ENCODE results near the gene PNLIPRP2. TPM values are rescaled to one million over a fixed set of nuclear protein-coding genes. Genes with fewer than 3 reads are reported as not detected.

The PNLIPRP2 gene
- not detected for total RNA-seq
- long read RNA-seq = 0 reads

DNA sequence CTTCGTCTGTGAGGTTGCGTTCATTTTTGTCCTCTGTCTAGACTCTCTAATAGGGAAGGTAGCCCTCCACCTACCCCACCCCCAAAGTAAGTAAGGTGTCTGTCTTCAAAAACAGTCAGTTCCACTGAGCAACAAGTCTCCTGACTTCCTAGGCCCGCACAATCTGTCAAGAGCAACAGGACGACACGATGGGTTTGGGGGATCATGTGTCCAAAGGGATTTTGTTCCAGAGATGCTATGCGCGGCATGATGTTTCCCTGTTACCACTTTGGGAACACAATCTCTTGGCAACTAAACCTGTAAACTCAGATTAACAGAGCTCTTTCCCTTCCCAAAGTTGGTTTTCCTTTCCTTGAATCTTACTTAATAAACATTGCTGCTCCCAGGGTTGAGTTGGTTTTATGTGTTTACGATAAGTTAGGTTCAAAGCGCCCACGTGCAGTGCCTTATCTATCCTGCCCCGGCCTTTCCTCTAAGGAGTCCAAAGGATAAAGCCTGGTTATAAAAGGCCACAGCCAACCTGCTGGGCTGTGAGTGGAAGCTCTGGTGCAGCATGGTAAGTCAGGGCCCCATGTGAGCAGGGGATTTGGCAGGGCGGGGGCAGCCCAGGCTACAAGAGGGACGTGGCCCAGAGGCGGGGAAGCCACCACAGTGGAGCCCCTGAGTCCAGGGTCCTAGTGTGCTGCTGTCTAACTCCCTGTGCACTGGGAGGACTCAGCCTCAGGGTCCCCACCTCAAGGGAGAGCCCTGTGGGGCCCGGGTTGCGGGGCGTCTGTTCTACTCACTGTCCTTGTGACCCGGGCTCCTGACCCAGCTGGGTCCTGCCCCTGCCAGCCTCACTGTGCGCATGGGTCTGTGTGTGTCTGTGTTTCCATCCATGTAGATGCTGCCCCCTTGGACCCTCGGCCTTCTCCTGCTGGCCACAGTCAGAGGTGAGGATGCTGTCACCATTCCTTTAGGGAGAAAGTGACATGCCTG is at the start of gene PNLIPRP2:
Gene PNLIPRP2 (plus strand): TSS at position 531 of the 978 bp plus-strand sequence.
- intact Hi-C loops (cut with DNase I) = no loop called here
- DNase-seq (ENCODE audit: low spot score) = no peak

DNA sequence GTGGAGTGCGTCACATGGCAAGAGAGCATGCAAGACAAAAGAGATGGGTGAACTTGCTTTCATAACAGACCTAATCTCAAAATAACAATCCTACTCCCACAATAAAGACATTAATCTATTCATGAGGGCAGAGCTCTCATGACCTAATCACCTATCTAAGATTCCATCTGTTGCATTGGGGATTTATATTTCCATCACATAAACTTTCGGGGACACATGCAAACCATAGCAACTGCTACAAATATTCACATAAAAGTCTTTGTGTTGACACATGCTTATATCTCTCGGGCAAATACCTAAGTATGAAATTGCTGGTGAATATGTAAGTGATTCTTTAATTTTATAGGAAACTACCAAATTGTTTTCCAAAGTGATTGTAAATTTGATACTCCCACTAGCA is 46.0 kb upstream of the PNLIPRP2 start:
- intact Hi-C loops (cut with DNase I) = no loop called here
- no peak for DNase-seq (ENCODE audit: low spot score)

DNA sequence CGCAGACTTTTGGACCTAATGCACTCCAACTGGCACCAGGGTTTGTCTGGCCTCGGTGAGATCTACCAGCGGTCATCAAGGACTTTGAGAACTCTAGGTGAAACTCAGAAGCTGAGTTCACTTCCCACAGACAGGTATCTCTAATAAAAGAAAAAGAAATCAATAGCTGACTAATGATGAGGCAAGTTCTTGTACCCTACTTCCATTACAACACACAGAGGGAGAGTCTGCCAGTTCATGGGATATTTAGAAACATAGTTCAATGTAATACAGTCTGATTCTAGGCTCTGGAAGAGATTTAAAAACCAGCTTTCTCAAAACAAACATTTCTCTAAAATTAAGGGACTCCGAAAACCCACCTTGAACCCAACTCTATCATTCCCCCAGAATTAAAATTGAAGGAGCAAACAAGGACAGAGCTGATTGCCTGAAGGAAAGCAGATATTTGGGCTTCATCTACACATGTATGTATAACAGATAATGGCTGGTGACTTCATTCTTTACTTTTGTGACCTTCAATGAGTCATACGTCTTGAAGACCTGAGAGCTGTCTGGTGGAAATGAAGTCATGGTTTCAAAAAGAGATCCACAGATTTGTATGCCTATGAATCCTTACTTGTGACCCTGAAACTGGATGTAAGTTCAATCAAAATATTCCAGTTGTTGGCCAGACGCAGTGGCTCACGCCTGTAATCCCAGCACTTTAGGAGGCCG is 32.7 kb upstream of the PNLIPRP2 start:
- no peak for DNase-seq (ENCODE audit: low spot score)
- intact Hi-C loops (cut with DNase I) = no loop called here

GRCh38 chr10:116588995-116589394 is 31.8 kb upstream of the PNLIPRP2 start:
- intact Hi-C loops (cut with DNase I) = no loop called here
- no peak for DNase-seq (ENCODE audit: low spot score)

GRCh38 chr10:116589926-116590325 is 30.8 kb upstream of the PNLIPRP2 start:
- intact Hi-C loops (cut with DNase I) = no loop called here
- no peak for DNase-seq (ENCODE audit: low spot score)

GRCh38 chr10:116590590-116591444 is 29.9 kb upstream of the PNLIPRP2 start, which contains the start of gene PNLIPRP1:
PNLIPRP1 (plus strand) TSS chr10:116590959; CDS start chr10:116591130, 171 bp downstream.
- DNase-seq (ENCODE audit: low spot score) = no peak
- intact Hi-C loops (cut with DNase I) = no loop called here

DNA sequence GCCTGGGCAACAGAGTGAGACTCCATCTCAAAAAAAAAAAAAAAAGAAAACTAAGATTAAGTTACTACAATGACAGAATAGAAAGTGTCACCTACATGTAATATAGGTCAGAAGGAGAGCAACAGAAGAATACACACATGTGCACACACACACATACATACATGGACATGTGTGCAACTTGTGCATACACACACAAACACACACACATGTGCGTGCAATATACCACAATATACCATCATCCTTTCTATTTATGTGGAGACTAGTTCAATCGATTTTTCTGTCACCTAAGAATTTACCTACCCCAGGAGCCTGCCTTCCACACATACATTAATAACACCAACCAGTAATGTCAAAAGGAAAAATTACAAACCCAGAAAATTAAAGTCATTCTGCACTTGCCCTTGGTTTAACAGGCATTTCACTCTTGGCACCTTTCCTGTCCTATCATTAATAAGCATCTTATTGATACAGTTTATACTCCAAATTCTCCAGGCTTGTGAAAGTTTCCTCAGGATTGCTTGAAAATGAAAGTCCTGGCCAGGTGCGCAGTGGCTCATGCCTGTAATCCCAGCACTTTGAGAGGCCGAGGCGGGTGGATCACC is 27.5 kb upstream of the PNLIPRP2 start:
- intact Hi-C loops (cut with DNase I) = no loop called here
- DNase-seq (ENCODE audit: low spot score) = no peak

DNA sequence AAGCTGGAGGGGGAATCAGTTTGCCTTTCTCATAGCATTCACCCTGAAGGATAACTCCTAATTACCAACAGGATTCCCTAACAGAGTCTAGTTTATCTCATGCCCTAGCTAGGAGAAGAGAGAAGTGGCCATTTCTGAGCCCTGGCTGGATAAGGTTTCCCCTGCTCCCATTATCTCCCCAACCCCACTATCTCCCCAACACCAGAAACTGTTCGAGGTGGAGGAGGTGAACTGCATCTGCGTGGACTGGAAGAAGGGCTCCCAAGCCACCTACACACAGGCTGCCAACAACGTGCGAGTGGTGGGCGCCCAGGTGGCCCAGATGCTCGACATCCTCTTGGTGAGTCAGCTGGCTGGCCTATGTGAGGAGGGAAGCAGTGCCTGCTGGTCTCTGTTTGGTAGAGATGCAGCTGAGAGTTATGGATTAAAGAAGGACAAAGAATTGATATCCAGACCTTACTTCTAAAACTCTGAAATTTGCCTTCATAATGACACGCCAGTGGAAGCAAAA is 26.2 kb upstream of the PNLIPRP2 start:
- intact Hi-C loops (cut with DNase I) = no loop called here
- no peak for DNase-seq (ENCODE audit: low spot score)

DNA sequence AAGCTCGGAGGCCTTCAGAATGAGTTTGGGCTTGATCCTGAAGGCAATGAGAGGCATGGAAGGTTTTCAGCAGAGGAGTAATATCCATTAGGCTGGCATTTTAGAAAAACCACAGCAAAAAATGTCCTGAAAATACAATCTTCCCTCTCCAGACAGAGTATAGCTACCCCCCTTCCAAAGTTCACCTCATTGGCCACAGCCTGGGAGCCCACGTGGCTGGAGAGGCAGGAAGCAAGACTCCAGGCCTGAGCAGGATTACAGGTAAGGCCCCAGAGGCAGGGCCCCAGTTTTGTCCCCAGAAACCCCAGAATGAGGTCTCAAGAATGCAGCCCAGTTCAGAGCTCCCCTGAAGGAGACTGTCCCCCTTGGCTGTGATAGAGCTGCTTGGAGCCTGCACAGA is 24.7 kb upstream of the PNLIPRP2 start:
- DNase-seq (ENCODE audit: low spot score) = no peak
- intact Hi-C loops (cut with DNase I) = no loop called here

- intact Hi-C loops (cut with DNase I) = no loop called here
- no peak for DNase-seq (ENCODE audit: low spot score)
Measured at GRCh38 chr10:116597543-116597942, 23.2 kb upstream of the PNLIPRP2 start.

- no peak for DNase-seq (ENCODE audit: low spot score)
- intact Hi-C loops (cut with DNase I) = no loop called here
Measured at GRCh38 chr10:116598329-116598728, 22.4 kb upstream of the PNLIPRP2 start.

DNA sequence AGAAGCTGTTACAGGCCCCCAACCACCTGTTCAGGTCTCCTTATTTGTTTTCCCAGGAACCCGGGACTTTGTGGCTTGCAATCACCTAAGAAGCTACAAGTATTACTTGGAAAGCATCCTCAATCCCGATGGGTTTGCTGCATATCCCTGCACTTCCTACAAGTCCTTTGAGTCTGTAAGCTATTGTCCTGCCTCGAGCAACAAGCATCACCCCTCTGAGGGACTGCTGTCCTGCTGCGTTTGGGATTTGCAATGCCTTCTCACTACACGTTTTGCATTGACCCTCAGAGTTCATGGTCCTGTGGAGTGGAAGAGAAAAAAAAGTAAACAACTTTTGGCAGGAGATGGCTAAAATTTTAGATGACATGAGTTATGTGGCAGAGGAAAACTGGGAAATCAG is 20.8 kb upstream of the PNLIPRP2 start:
- no peak for DNase-seq (ENCODE audit: low spot score)
- intact Hi-C loops (cut with DNase I) = no loop called here

- intact Hi-C loops (cut with DNase I) = no loop called here
- no peak for DNase-seq (ENCODE audit: low spot score)
Measured at GRCh38 chr10:116602648-116603400, 17.9 kb upstream of the PNLIPRP2 start.

GRCh38 chr10:116606061-116606483 is 14.7 kb upstream of the PNLIPRP2 start:
- DNase-seq (ENCODE audit: low spot score) = no peak
- intact Hi-C loops (cut with DNase I) = no loop called here

GRCh38 chr10:116607336-116607735 is 13.4 kb upstream of the PNLIPRP2 start:
- intact Hi-C loops (cut with DNase I) = no loop called here
- DNase-seq (ENCODE audit: low spot score) = no peak

DNA sequence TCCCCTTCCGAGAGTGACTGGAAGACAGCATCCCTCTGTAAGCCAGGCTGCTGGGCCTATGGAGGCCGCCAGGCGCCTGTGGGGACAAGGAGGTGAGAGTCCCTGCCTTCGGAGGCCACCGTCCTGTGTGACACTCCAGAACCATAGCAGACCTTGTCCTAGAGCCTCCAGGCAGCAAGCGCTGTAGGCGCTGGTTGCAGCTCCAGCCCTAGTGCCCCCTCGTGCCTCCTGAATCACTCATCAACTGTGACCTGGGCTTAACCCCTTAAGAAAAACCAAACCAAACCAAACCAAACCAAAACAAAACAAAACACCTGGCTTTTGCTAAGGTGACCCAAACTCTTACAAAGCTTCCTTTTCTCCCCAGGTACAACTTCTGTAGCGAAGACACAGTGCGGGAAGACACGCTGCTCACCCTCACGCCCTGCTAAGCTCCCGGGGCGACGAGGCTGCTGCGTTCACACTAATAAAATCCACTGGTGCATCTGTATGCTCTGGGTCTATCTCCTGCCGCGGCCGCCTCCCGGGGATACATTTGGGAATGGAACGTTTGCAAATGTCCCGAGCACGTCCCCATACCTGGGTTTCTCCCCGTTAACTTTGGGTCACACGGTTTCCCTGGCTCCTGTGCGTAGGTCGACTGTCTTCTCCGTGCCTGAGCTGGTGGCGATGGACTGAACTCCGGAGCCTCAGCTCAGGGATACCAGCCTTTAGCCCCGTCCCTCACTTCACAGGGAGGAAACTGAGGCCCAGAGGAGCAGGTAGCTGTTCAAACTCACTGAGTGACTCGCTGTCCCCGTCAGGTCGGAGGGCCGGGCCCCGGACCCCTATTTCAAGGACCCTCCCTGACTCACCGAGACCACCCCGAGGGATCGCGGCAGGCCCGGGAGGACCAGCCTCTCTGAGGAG is 11.8 kb upstream of the PNLIPRP2 start:
- intact Hi-C loops (cut with DNase I) = no loop called here
- no peak for DNase-seq (ENCODE audit: low spot score)

GRCh38 chr10:116610443-116611152 is 10.2 kb upstream of the PNLIPRP2 start:
- intact Hi-C loops (cut with DNase I) = no loop called here
- DNase-seq (ENCODE audit: low spot score) = no peak
